ENCODE data around the gene TMEM150B. TPM values are rescaled to one million over a fixed set of nuclear protein-coding genes. Genes with fewer than 3 reads are reported as not detected.
A peak's percentile ranks its signal among the peaks of the same experiment; 100 is the strongest.
"Not testable (repeated sequence)": the region's sequence is repeated elsewhere in the genome, so short reads cannot be mapped to it uniquely, and the experiment has no call there.

TMEM150B gene
- total RNA-seq, 2 donors from 2014 or later = 0.67 to 2.7 TPM

- Mint-ChIP-seq H3K4me3 (peak within 1 kb of the TSS; percentile 95), H3K4me1 (ENCODE audit: low read depth in 2 of 2) (peaks cover 19 to 20% of the 10 kb centered on the region in 2 donors), H3K27me3 (peaks cover 0 to 11% of the 10 kb centered on the region in 2 donors), H3K27ac (peak within 1 kb of the TSS; percentile 95 to 97), H3K9me3 (no peaks in the 10 kb centered on the region), H3K36me3 (no peaks in the 10 kb centered on the region)
- ATAC-seq (peak; percentile 91), DNase-seq (ENCODE audit: low spot score) (peak; percentile 100)
Observed at GRCh38 chr19:55339105-55339888, 14.2 kb upstream of the TMEM150B start, which contains the start of gene KMT5C. KMT5C (plus strand) TSS chr19:55339876; CDS start chr19:55341937, 2,061 bp downstream.

- Mint-ChIP-seq H3K9me3 (no peaks in the 10 kb centered on the region), H3K4me3 (no peak overlapping the region), H3K27ac (no peak overlapping the region), H3K4me1 (ENCODE audit: low read depth in 2 of 2) (peaks cover 15 to 16% of the 10 kb centered on the region in 2 donors), H3K27me3 (peaks cover 6 to 11% of the 10 kb centered on the region in 2 donors), H3K36me3 (no peaks in the 10 kb centered on the region)
- no peak for ATAC-seq
- no peak for DNase-seq (ENCODE audit: low spot score)
Observed at GRCh38 chr19:55336101-55336500, 11.0 kb upstream of the TMEM150B start.

GRCh38 chr19:55333870-55334269, 8.7 kb upstream of the TMEM150B start:
- DNase-seq (ENCODE audit: low spot score) = no peak
- Mint-ChIP-seq H3K4me1 (ENCODE audit: low read depth in 2 of 2) (peaks cover 6 to 7% of the 10 kb centered on the region in 2 donors), H3K36me3 (no peaks in the 10 kb centered on the region)

GRCh38 chr19:55329791-55330190, 4.7 kb upstream of the TMEM150B start:
- H3K36me3 Mint-ChIP-seq; H3K4me1 Mint-ChIP-seq (ENCODE audit: low read depth in 2 of 2); DNase-seq (ENCODE audit: low spot score); ATAC-seq; H3K27me3 Mint-ChIP-seq; H3K4me3 Mint-ChIP-seq; H3K9me3 Mint-ChIP-seq; H3K27ac Mint-ChIP-seq: not testable (repeated sequence)

More at GRCh38 chr19:55333870-55334269, 8.7 kb upstream of the TMEM150B start:
- no peak overlapping the region for H3K4me3 Mint-ChIP-seq
- H3K27me3 Mint-ChIP-seq = peaks cover 6 to 11% of the 10 kb centered on the region in 2 donors
- no peak for ATAC-seq
- no peaks in the 10 kb centered on the region for H3K9me3 Mint-ChIP-seq
- H3K27ac Mint-ChIP-seq = no peak overlapping the region

- H3K4me1 Mint-ChIP-seq (ENCODE audit: low read depth in 2 of 2); H3K27ac Mint-ChIP-seq; DNase-seq (ENCODE audit: low spot score); ATAC-seq; H3K9me3 Mint-ChIP-seq; H3K36me3 Mint-ChIP-seq; H3K4me3 Mint-ChIP-seq; H3K27me3 Mint-ChIP-seq: not testable (repeated sequence)
Observed at GRCh38 chr19:55328774-55329318, 3.7 kb upstream of the TMEM150B start.

- H3K27ac Mint-ChIP-seq = no peak overlapping the region
- no peak for DNase-seq (ENCODE audit: low spot score)
- no peak for ATAC-seq
- no peaks in the 10 kb centered on the region for H3K4me1 Mint-ChIP-seq (ENCODE audit: low read depth in 2 of 2)
- peak overlapping the region; percentile 32 for H3K4me3 Mint-ChIP-seq
- H3K36me3 Mint-ChIP-seq = no peaks in the 10 kb centered on the region
- H3K9me3 Mint-ChIP-seq = no peaks in the 10 kb centered on the region
- peaks cover 8 to 9% of the 10 kb centered on the region in 2 donors for H3K27me3 Mint-ChIP-seq
Observed at GRCh38 chr19:55324662-55325061, 479 bp downstream of the TMEM150B start.

GRCh38 chr19:55322204-55322885, 2.8 kb downstream of the TMEM150B start:
- Mint-ChIP-seq H3K4me3 (no peak overlapping the region), H3K27ac (peak overlapping the region in 1 of 2 donors; percentile 75), H3K27me3 (peaks cover 8 to 9% of the 10 kb centered on the region in 2 donors), H3K36me3 (no peaks in the 10 kb centered on the region), H3K4me1 (ENCODE audit: low read depth in 2 of 2) (no peaks in the 10 kb centered on the region), H3K9me3 (no peaks in the 10 kb centered on the region)
- ATAC-seq = peak in 1 of 2 donors; percentile 24
- no peak for DNase-seq (ENCODE audit: low spot score)

- ATAC-seq (no peak), DNase-seq (ENCODE audit: low spot score) (no peak)
- Mint-ChIP-seq H3K27ac (peak overlapping the region in 1 of 2 donors; percentile 75), H3K36me3 (no peaks in the 10 kb centered on the region), H3K9me3 (no peaks in the 10 kb centered on the region), H3K27me3 (peaks cover 8 to 9% of the 10 kb centered on the region in 2 donors), H3K4me1 (ENCODE audit: low read depth in 2 of 2) (no peaks in the 10 kb centered on the region), H3K4me3 (no peak overlapping the region)
Observed at GRCh38 chr19:55321466-55322137, 3.5 kb downstream of the TMEM150B start.

GRCh38 chr19:55320844-55321419, 4.2 kb downstream of the TMEM150B start:
- no peaks in the 10 kb centered on the region for H3K36me3 Mint-ChIP-seq
- no peak for ATAC-seq

GRCh38 chr19:55319785-55320184, 5.4 kb downstream of the TMEM150B start:
- no peak for DNase-seq (ENCODE audit: low spot score)
- no peak overlapping the region for H3K4me3 Mint-ChIP-seq
- H3K9me3 Mint-ChIP-seq = no peaks in the 10 kb centered on the region
- H3K4me1 Mint-ChIP-seq (ENCODE audit: low read depth in 2 of 2) = no peaks in the 10 kb centered on the region
- peaks cover 8 to 9% of the 10 kb centered on the region in 2 donors for H3K27me3 Mint-ChIP-seq
- H3K27ac Mint-ChIP-seq = no peak overlapping the region
- no peaks in the 10 kb centered on the region for H3K36me3 Mint-ChIP-seq
- ATAC-seq = no peak

More at GRCh38 chr19:55320844-55321419, 4.2 kb downstream of the TMEM150B start:
- Mint-ChIP-seq H3K4me3 (no peak overlapping the region), H3K27me3 (peaks cover 8 to 9% of the 10 kb centered on the region in 2 donors), H3K9me3 (no peaks in the 10 kb centered on the region), H3K4me1 (ENCODE audit: low read depth in 2 of 2) (no peaks in the 10 kb centered on the region), H3K27ac (no peak overlapping the region)
- no peak for DNase-seq (ENCODE audit: low spot score)

GRCh38 chr19:55316646-55317045, 8.5 kb downstream of the TMEM150B start:
- ATAC-seq = peak in 1 of 2 donors; percentile 21
- Mint-ChIP-seq H3K4me1 (ENCODE audit: low read depth in 2 of 2) (no peaks in the 10 kb centered on the region), H3K9me3 (no peaks in the 10 kb centered on the region), H3K4me3 (no peak overlapping the region), H3K36me3 (no peaks in the 10 kb centered on the region), H3K27me3 (peaks cover 0 to 2% of the 10 kb centered on the region in 2 donors), H3K27ac (no peak overlapping the region)
- no peak for DNase-seq (ENCODE audit: low spot score)

- no peaks in the 10 kb centered on the region for H3K27me3 Mint-ChIP-seq
- no peaks in the 10 kb centered on the region for H3K9me3 Mint-ChIP-seq
- DNase-seq (ENCODE audit: low spot score) = no peak
- H3K4me3 Mint-ChIP-seq = no peak overlapping the region
- no peak for ATAC-seq
- no peaks in the 10 kb centered on the region for H3K4me1 Mint-ChIP-seq (ENCODE audit: low read depth in 2 of 2)
- H3K36me3 Mint-ChIP-seq = no peaks in the 10 kb centered on the region
- H3K27ac Mint-ChIP-seq = no peak overlapping the region
Observed at GRCh38 chr19:55315956-55316525, 9.1 kb downstream of the TMEM150B start.

- H3K36me3 Mint-ChIP-seq = no peaks in the 10 kb centered on the region
- ATAC-seq (no peak), DNase-seq (ENCODE audit: low spot score) (no peak)
- no peaks in the 10 kb centered on the region for H3K27me3 Mint-ChIP-seq
- H3K4me1 Mint-ChIP-seq (ENCODE audit: low read depth in 2 of 2) = no peaks in the 10 kb centered on the region
- H3K9me3 Mint-ChIP-seq = no peaks in the 10 kb centered on the region
- no peak overlapping the region for H3K4me3 Mint-ChIP-seq
- H3K27ac Mint-ChIP-seq = no peak overlapping the region
Observed at GRCh38 chr19:55314396-55314795, 10.7 kb downstream of the TMEM150B start.
